Neural progenitor cell (in vitro differentiated cells): ENCODE data around the gene PTGDS.

Source experiments
- EZH2 ChIP-seq: fragments of 200-600 bp; sonication (generic); IDR thresholded peaks from 2 replicates; pipeline ENCODE4 v1.6.1; 2017; ENCODE audit warnings: antibody characterized with exemption, mild to moderate bottlenecking, moderate library complexity
- EZH2phosphoT487 ChIP-seq: fragments of 200-600 bp; sonication (generic); IDR thresholded peaks from 2 replicates; pipeline ENCODE4 v1.6.1; 2017; ENCODE audit warnings: antibody characterized with exemption
- TF ChIP-seq, protein P1 (sequence below): fragments of 200-600 bp; sonication (generic); IDR thresholded peaks from 2 replicates; pipeline ENCODE4 v1.5.1; 2017; ENCODE audit warnings: antibody characterized with exemption, mild to moderate bottlenecking

DNA sequence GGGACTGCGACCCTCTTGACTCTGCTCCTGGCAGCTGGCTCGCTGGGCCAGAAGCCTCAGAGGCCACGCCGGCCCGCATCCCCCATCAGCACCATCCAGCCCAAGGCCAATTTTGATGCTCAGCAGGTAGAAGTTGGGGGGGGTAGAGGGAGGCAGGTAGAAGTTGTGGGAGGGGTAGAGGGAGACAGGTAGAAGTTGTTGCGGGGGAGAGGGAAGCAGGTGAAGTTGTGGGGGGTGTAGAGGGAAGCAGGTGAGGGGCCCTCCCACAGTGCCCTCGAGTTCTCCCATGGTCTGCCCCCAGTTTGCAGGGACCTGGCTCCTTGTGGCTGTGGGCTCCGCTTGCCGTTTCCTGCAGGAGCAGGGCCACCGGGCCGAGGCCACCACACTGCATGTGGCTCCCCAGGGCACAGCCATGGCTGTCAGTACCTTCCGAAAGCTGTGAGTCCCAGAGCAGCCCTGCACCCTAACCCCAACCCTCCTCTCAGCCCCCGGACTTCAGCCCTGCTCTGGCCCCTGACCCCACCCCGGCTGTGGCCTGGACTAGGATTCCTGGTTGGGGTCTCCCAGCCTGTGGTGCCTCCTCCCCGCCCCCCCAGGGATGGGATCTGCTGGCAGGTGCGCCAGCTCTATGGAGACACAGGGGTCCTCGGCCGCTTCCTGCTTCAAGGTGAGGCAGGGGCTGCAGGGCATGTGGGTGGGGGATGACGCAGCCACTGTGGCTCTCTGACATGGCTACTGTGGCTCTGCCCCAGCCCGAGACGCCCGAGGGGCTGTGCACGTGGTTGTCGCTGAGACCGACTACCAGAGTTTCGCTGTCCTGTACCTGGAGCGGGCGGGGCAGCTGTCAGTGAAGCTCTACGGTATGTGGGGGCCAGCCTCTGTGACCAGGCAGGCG, 31.7 kb upstream of the PTGDS start:
- TF ChIP-seq, protein P1, sequence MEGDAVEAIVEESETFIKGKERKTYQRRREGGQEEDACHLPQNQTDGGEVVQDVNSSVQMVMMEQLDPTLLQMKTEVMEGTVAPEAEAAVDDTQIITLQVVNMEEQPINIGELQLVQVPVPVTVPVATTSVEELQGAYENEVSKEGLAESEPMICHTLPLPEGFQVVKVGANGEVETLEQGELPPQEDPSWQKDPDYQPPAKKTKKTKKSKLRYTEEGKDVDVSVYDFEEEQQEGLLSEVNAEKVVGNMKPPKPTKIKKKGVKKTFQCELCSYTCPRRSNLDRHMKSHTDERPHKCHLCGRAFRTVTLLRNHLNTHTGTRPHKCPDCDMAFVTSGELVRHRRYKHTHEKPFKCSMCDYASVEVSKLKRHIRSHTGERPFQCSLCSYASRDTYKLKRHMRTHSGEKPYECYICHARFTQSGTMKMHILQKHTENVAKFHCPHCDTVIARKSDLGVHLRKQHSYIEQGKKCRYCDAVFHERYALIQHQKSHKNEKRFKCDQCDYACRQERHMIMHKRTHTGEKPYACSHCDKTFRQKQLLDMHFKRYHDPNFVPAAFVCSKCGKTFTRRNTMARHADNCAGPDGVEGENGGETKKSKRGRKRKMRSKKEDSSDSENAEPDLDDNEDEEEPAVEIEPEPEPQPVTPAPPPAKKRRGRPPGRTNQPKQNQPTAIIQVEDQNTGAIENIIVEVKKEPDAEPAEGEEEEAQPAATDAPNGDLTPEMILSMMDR: no peak
- no peak for TF ChIP-seq EZH2
- no peak for TF ChIP-seq EZH2phosphoT487
